H9 (cell line): ENCODE data around the gene IGFL1. TPM values are rescaled to one million over a fixed set of nuclear protein-coding genes. Genes with fewer than 3 reads are reported as not detected.
"Not testable (repeated sequence)": the region's sequence is repeated elsewhere in the genome, so short reads cannot be mapped to it uniquely, and the experiment has no call there.

Source experiments
- DNase-seq: peaks from one replicate; pipeline ENCODE4 v3.0.0-alpha.2; 2017
- H2AFZ ChIP-seq: one replicate; pipeline ENCODE4 v1.6.1; 2013; ENCODE audit warnings: mild to moderate bottlenecking, low read length, control low read depth, moderate library complexity
- H2AK5ac ChIP-seq: 2 replicates; pipeline ENCODE4 v1.6.1; 2013; ENCODE audit warnings: low read length, control low read depth, mixed read lengths; ENCODE audit not compliant: insufficient read length
- H2BK120ac ChIP-seq: one replicate; pipeline ENCODE4 v1.6.1; 2013; ENCODE audit warnings: low read depth, mild to moderate bottlenecking, low read length, control low read depth, inconsistent platforms; ENCODE audit not compliant: poor library complexity, severe bottlenecking
- H2BK12ac ChIP-seq: 2 replicates; pipeline ENCODE4 v1.6.1; 2013; ENCODE audit warnings: low read length, control low read depth, mixed read lengths, low read depth; ENCODE audit not compliant: insufficient read length
- H2BK15ac ChIP-seq: 2 replicates; pipeline ENCODE4 v1.6.1; 2013; ENCODE audit warnings: low read depth, low read length, control low read depth
- H2BK20ac ChIP-seq: one replicate; pipeline ENCODE4 v1.6.1; 2013; ENCODE audit warnings: low read depth, mild to moderate bottlenecking, low read length, control low read depth, inconsistent platforms; ENCODE audit not compliant: poor library complexity, severe bottlenecking
- H2BK5ac ChIP-seq: 2 replicates; pipeline ENCODE4 v1.6.1; 2013; ENCODE audit warnings: low read length, control low read depth, mixed read lengths; ENCODE audit not compliant: insufficient read length
- H3K14ac ChIP-seq: 2 replicates; pipeline ENCODE4 v1.6.1; 2013; ENCODE audit warnings: low read length, control low read depth; ENCODE audit not compliant: insufficient read depth
- H3K18ac ChIP-seq: 2 replicates; pipeline ENCODE4 v1.6.1; 2013; ENCODE audit warnings: low read depth, mild to moderate bottlenecking, mixed read lengths, low read length, control low read depth; ENCODE audit not compliant: insufficient read length
- H3K23ac ChIP-seq: 2 replicates; pipeline ENCODE4 v1.6.1; 2013; ENCODE audit warnings: low read length, control low read depth, mixed read lengths, low read depth; ENCODE audit not compliant: insufficient read length
- H3K23me2 ChIP-seq: 2 replicates; pipeline ENCODE4 v1.6.1; 2013; ENCODE audit warnings: low read depth, mild to moderate bottlenecking, mixed read lengths, low read length, control low read depth; ENCODE audit not compliant: insufficient read length, poor library complexity, severe bottlenecking
- H3K27ac ChIP-seq: 2 replicates; pipeline ENCODE4 v1.5.1; 2013; ENCODE audit warnings: low read length, control low read depth, mixed read lengths, low read depth; ENCODE audit not compliant: insufficient read length
- H3K27me3 ChIP-seq: 2 replicates; pipeline ENCODE4 v1.6.1; 2013; ENCODE audit warnings: low read length, control low read depth, inconsistent platforms; ENCODE audit not compliant: insufficient read depth
- H3K4ac ChIP-seq: 2 replicates; pipeline ENCODE4 v1.6.1; 2013; ENCODE audit warnings: low read depth, mild to moderate bottlenecking, control low read depth, inconsistent platforms, low read length, moderate library complexity
- H3K4me1 ChIP-seq: 2 replicates; pipeline ENCODE4 v1.6.1; 2013; ENCODE audit warnings: low read length, control low read depth, inconsistent platforms; ENCODE audit not compliant: insufficient read depth
- H3K4me2 ChIP-seq: 2 replicates; pipeline ENCODE4 v1.6.1; 2013; ENCODE audit warnings: low read length, control low read depth, mixed read lengths; ENCODE audit not compliant: insufficient read length, insufficient read depth
- H3K56ac ChIP-seq: 2 replicates; pipeline ENCODE4 v1.6.1; 2013; ENCODE audit warnings: low read depth, mild to moderate bottlenecking, mixed read lengths, low read length, control low read depth; ENCODE audit not compliant: insufficient read length
- H3K79me1 ChIP-seq: 2 replicates; pipeline ENCODE4 v1.6.1; 2013; ENCODE audit warnings: low read depth, mild to moderate bottlenecking, moderate library complexity, low read length, control low read depth, inconsistent platforms; ENCODE audit not compliant: insufficient read depth, poor library complexity, severe bottlenecking
- H3K79me2 ChIP-seq: 2 replicates; pipeline ENCODE4 v1.6.1; 2013; ENCODE audit warnings: low read length, control low read depth, inconsistent platforms; ENCODE audit not compliant: insufficient read depth
- H3K9ac ChIP-seq: 2 replicates; pipeline ENCODE4 v1.6.1; 2013; ENCODE audit warnings: low read length, control low read depth, mixed read lengths; ENCODE audit not compliant: insufficient read length; ENCODE audit errors: extremely low read depth
- H3K9me3 ChIP-seq: one replicate; pipeline ENCODE4 v1.6.1; 2013; ENCODE audit warnings: low read depth, low read length, inconsistent platforms; ENCODE audit not compliant: control insufficient read depth
- H3T11ph ChIP-seq: one replicate; pipeline ENCODE4 v1.6.1; 2013; ENCODE audit warnings: mild to moderate bottlenecking, low read length, control low read depth, inconsistent platforms
- H4K20me1 ChIP-seq: one replicate; pipeline ENCODE4 v1.6.1; 2013; ENCODE audit not compliant: control insufficient read depth, insufficient read length, insufficient read depth
- H4K5ac ChIP-seq: 2 replicates; pipeline ENCODE4 v1.6.1; 2013; ENCODE audit warnings: low read depth, mild to moderate bottlenecking, mixed read lengths, low read length, control low read depth; ENCODE audit not compliant: insufficient read length
- H4K8ac ChIP-seq: replicated peaks from 2 replicates; pipeline ENCODE4 v1.6.1; 2013; ENCODE audit warnings: low read length, control low read depth, mixed read lengths, low read depth; ENCODE audit not compliant: insufficient read length
- H4K91ac ChIP-seq: 2 replicates; pipeline ENCODE4 v1.6.1; 2013; ENCODE audit warnings: low read depth, mild to moderate bottlenecking, moderate library complexity, mixed read lengths, low read length, control low read depth; ENCODE audit not compliant: insufficient read length
- H3K27ac Mint-ChIP-seq, 3 experiments: 2 replicates in 2 of 3; 3 replicates in 1 of 3; pipeline ENCODE4 v1.8.0; 2020 to 2021; ENCODE audit warnings: mixed read lengths in 3 of 3, mild to moderate bottlenecking in 1 of 3, moderate library complexity in 1 of 3
- H3K27me3 Mint-ChIP-seq: 2 replicates; pipeline ENCODE4 v1.8.0; 2021; ENCODE audit warnings: low read depth, mild to moderate bottlenecking, moderate library complexity, mixed read lengths
- H3K36me3 Mint-ChIP-seq, 3 experiments: 2 replicates in 2 of 3; 3 replicates in 1 of 3; pipeline ENCODE4 v1.8.0; 2020 to 2021; ENCODE audit warnings: low read depth in 3 of 3, mixed read lengths in 3 of 3; ENCODE audit not compliant: insufficient read depth in 1 of 3
- H3K4me1 Mint-ChIP-seq, 2 experiments: 2 replicates each; pipeline ENCODE4 v1.8.0; 2020; ENCODE audit warnings: mixed read lengths in 2 of 2
- H3K4me3 Mint-ChIP-seq, 2 experiments: 2 replicates in 1 of 2; 3 replicates in 1 of 2; pipeline ENCODE4 v1.8.0; 2020 to 2021; ENCODE audit warnings: mild to moderate bottlenecking in 2 of 2, mixed read lengths in 2 of 2, moderate library complexity in 1 of 2
- H3K9me3 Mint-ChIP-seq, 2 experiments: 2 replicates in 1 of 2; 3 replicates in 1 of 2; pipeline ENCODE4 v1.8.0; 2020; ENCODE audit warnings: mild to moderate bottlenecking in 2 of 2, mixed read lengths in 2 of 2, moderate library complexity in 1 of 2
- CTCF ChIP-seq: fragments of 200-600 bp; sonication (generic); conservative IDR thresholded peaks from 3 replicates; pipeline ENCODE4 v1.8.0; 2021; ENCODE audit warnings: antibody characterized with exemption, mild to moderate bottlenecking
- WGBS: extraction: QIAGEN DNeasy Blood & Tissue Kit; methylation state at CpG from one replicate; pipeline ENCODE4 v1.1.7; 2013; ENCODE audit warnings: missing lambda C conversion rate, low lambda C conversion rate, mixed read lengths; ENCODE audit not compliant: insufficient read length; ENCODE audit errors: extremely low coverage; 5-methylcytosine and 5-hydroxymethylcytosine counted together
- total RNA-seq: library from RNA; stranded (reverse); gene quantifications from 2 replicates; pipeline ENCODE4 v1.2.1, GENCODE V29; 2021

Gene IGFL1
- total RNA-seq, 1 experiment from 2014 or later = not detected

DNA sequence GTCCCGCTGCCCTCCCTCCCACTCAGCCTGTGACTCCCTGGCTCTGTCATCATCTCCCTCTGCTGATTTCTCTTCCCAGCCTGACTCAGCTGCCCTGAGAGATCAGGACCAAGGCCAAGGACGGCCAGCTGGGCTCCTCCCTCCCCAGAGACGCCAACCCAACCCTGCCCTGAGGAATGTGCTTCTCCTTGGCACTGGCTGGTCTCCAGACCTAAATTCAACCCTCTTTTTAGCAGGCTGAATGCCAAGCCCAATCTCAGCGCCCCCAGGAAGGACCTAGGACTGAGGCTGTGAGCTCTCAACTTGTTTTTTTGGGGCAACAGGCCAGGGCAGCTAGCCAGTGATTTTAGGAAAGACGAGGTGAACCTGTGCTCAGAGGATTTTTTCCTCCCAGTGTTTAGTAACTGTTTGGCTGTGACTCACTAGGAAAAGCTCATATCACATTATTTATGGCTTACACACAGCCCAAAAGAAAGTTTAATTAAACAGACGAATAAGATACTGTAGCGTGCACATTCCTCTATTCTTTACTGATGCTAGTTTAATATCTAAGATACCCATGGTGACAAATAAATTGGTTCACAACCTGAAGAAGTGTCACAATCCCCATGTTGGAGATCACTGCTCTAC, 7.4 kb upstream of the IGFL1 start:
- H2BK120ac ChIP-seq = no peak overlapping the region
- H3K36me3 Mint-ChIP-seq = no peaks in the 10 kb centered on the region
- H4K20me1 ChIP-seq = no peaks in the 10 kb centered on the region
- WGBS = no CpG with 5 or more reads among the region's 7 CpGs
- H3K4me2 ChIP-seq = no peak overlapping the region
- no peak overlapping the region for H3K27ac ChIP-seq
- H3K4me1 Mint-ChIP-seq = peaks cover 12 to 14% of the 10 kb centered on the region in 2 experiments
- no peak overlapping the region for H2AK5ac ChIP-seq
- H3K23me2 ChIP-seq = no peaks in the 10 kb centered on the region
- H3K4me1 ChIP-seq = no peaks in the 10 kb centered on the region
- no peak for TF ChIP-seq CTCF
- H3K27me3 Mint-ChIP-seq = peaks cover 22% of the 10 kb centered on the region
- no peak overlapping the region; a peak in 1 of 7 replicates for H3K27ac Mint-ChIP-seq
- H3K18ac ChIP-seq = no peak overlapping the region
- no peak overlapping the region for H2AFZ ChIP-seq
- no peak overlapping the region for H3K9ac ChIP-seq
- H3K79me1 ChIP-seq = no peaks in the 10 kb centered on the region
- H2BK12ac ChIP-seq = no peak overlapping the region
- no peaks in the 10 kb centered on the region for H3K27me3 ChIP-seq
- no peak overlapping the region for H4K8ac ChIP-seq
- H3K9me3 ChIP-seq = no peaks in the 10 kb centered on the region
- no peaks in the 10 kb centered on the region for H3K79me2 ChIP-seq
- H4K91ac ChIP-seq = no peak overlapping the region
- no peak overlapping the region for H3K23ac ChIP-seq
- peak; percentile 70 for DNase-seq
- no peak overlapping the region for H3T11ph ChIP-seq
- H3K14ac ChIP-seq = no peak overlapping the region
- no peaks in the 10 kb centered on the region; a peak in 1 of 5 replicates for H3K9me3 Mint-ChIP-seq
- no peak overlapping the region for H2BK20ac ChIP-seq
- H2BK15ac ChIP-seq = no peak overlapping the region
- H3K4ac ChIP-seq = no peak overlapping the region
- H3K4me3 Mint-ChIP-seq = no peak overlapping the region
- H2BK5ac ChIP-seq = no peak overlapping the region
- no peak overlapping the region for H3K56ac ChIP-seq
- no peak overlapping the region for H4K5ac ChIP-seq

DNA sequence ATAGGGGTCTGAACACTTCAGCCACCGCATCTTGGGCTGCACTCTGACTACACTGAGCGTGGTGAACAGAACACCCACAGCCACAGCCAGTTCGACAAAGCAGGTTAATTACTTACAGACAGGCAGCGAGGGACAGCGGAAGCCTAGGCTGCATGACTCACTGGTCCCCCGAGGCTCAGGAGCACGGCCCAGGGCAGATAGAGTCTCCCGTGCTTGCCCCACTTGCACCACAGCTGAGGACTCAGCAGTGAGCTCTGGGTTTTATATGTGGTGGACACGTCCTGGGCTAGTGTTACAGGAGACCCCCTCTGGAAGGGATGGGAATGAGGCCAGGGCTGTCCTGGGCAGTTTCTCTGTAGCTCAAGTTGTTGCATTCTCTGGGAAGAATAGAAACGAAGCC, 5.8 kb upstream of the IGFL1 start:
- not testable (repeated sequence) for H2BK5ac ChIP-seq, DNase-seq, H3K9ac ChIP-seq, H3K4me2 ChIP-seq, H3K4me3 Mint-ChIP-seq, H2BK15ac ChIP-seq, H2BK120ac ChIP-seq, H2BK12ac ChIP-seq, H3K27ac Mint-ChIP-seq, H3K79me2 ChIP-seq, H3K14ac ChIP-seq, H4K91ac ChIP-seq, H4K8ac ChIP-seq, H3T11ph ChIP-seq, H3K23ac ChIP-seq, H2AFZ ChIP-seq, H3K36me3 Mint-ChIP-seq, H3K9me3 Mint-ChIP-seq, H3K4ac ChIP-seq, H2AK5ac ChIP-seq, H4K5ac ChIP-seq, H3K56ac ChIP-seq, H2BK20ac ChIP-seq, H3K18ac ChIP-seq, H3K9me3 ChIP-seq, H3K27ac ChIP-seq, H3K23me2 ChIP-seq, H3K4me1 ChIP-seq, H3K27me3 ChIP-seq, H4K20me1 ChIP-seq, H3K79me1 ChIP-seq
- Mint-ChIP-seq H3K4me1 (peaks cover 7 to 14% of the 10 kb centered on the region in 2 experiments), H3K27me3 (peaks cover 22% of the 10 kb centered on the region)
- WGBS = no CpG with 5 or more reads among the region's 10 CpGs
